Stimulated activated CD8-positive, alpha-beta memory T cell treated with anti-CD3 and anti-CD28 coated beads, Interleukin-15, amount 100 ng/mL, for 24 hours (primary cell): ENCODE results near the gene SRRM4.
"Not testable (repeated sequence)": the region's sequence is repeated elsewhere in the genome, so short reads cannot be mapped to it uniquely, and the experiment has no call there.

ENCODE experiments used
- DNase-seq: peaks from one replicate; pipeline ENCODE4 v3.0.0-alpha.2; 2020; ENCODE audit warnings: low read depth

Gene SRRM4, protein sequence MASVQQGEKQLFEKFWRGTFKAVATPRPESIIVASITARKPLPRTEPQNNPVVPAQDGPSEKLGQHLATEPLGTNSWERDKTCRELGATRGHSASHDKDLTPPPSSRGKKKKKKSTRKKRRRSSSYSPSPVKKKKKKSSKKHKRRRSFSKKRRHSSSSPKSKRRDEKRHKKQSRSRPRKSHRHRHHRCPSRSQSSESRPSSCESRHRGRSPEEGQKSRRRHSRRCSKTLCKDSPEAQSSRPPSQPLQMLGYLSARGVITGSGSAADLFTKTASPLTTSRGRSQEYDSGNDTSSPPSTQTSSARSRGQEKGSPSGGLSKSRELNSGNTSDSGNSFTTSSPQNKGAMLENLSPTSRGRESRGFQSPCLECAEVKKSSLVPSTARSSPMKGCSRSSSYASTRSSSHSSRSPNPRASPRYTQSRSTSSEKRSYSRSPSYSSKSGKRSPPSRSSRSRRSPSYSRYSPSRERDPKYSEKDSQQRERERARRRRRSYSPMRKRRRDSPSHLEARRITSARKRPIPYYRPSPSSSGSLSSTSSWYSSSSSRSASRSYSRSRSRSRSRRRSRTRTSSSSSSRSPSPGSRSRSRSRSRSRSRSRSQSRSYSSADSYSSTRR

DNA sequence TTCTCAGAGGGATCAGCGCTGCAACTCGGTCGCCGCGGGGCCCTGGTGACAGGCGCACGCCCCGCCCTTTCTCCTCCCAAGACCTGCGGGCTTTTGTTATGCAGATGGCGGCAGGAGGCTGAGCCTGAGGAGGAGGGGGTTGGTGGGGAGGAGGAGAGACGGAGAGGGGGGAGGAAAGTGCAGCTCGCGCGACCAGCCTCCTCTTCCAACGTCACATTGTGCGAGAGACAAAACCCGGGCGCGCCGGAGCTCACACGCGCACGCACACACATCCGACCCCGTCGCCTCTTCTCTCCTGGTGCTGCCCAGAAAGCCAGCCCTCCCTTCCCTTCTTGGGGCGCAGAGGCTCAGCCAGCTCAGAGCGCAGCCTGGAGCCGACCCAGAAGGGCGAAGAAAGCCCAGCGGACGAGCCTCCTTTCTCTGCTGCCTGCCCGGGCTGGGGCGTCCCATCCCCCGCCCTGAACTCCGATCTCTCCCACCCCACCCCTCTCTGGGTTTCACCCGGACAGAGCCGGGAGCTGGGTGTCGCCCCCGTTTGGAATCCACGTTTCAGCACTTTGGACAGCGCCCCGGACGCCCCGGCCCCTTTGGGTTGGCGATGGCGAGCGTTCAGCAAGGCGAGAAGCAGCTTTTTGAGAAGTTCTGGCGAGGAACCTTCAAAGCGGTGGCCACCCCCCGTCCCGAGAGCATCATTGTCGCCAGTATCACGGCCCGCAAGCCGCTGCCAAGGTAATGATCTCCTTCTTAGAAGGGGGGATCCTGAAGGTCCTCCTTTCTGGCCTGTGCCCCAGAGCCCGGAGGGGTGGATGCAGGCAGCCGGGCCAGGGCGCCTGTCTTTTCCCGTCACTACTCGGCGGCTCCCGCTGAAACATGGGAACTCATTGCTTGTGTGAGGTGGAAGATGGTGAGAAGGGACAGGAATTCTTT is at the start of gene SRRM4:
SRRM4 (plus strand) TSS at position 257 of the 927 bp plus-strand sequence; CDS start at position 599, 342 bp downstream.
- no peak for DNase-seq

DNA sequence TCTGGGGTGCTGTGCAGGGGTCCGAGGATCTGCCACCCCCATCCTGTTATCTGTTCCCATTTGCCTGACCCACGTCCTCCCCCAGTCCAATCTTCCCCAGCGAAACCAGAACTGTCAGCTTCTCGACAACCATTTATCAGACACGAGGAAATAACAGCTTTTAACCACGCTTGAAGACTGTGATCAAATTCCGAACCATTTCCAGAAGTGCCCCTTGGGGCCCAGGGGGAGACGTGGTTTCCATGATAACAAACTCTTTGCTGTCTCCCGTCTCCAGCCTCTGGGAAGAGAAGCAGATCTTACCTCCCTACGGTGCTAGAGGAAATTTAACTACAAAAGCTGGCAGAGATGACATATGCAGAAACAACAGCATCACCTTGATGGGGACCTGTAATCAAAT is 35.1 kb upstream of the SRRM4 start:
- DNase-seq: no peak

DNA sequence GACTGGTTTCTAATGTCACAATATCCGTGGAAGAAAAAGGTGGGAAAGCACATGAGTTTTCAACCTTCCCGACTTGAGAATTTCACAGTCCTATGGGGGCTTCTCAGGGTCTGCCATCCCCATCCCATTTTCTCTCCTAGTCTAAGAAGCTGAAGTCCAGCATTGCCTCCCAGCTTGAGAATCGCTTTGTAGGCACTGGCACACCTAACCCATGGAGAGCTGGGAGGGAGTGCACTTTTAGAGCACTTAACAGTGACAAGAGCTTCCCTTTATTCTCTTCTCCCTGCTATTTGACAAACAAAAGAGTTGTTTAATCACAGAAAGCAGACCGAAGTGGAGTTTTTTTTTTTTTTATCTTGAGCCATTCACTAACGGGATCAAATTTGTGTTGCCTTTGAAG is 22.8 kb upstream of the SRRM4 start:
- no peak for DNase-seq

DNA sequence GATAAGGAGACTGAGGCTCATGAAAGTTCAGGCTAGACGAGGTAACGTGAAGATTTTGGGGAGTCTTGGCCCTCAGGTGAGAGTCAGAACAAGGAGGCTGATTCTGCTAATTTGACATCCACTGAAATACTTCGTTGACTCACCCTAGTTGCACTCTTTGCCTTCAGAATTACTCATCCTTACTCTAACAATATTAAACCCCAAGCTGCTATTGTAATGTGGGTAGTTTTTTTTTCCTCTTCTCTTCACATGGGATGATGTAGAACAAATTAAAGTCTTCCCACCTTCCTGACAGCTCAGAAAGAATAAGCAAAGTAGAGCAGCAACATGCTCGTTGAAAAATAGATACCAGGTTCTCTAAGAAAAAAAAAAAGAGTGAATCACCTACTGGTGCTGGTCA is 22.0 kb upstream of the SRRM4 start:
- DNase-seq: no peak

DNA sequence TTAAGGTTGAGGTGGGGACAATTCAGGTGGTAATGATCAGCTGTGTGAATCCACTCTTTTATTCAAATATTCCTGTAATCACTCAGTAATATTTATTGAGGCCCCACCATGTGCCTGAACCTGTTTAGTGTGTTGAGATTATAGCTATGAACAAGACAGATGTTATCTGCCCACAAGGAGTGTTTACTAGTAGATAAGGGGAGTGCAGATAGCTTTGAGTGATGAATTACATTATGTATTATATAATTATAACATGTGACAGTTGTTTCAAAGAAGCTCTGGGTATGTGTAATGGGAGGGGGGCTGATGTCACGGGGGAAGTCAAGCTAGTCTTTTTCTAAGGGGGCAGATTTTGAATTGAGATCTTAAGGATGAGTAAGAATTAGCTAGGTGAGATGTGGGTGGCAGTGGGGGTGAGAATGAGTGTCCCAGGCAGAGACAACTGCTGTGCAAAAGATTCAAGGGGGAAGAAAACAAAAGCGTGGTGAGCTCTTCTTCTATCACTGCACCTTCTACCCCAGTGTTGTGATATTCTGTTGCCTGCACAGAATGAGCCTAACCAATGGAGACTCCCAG is 21.3 kb upstream of the SRRM4 start:
- no peak for DNase-seq

DNA sequence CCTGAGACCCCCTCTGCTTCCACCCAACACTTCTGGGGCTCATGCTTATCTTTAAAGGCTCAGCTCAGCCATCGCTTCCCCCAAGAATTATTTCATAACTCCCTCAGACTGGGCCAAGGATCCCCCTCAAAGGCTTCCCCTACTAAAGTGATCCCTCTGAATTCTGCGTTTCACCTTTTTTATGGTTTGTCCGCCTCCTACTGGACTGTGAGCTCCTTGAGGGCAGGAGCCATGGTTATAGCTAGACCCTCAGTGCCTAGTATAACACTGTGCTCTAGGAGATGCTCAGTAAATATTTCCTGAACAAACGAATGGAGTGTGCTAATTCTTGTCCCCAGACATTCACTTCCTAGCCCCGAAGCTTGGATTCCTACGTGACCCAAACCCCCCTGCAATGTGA is 20.5 kb upstream of the SRRM4 start:
- no peak for DNase-seq

DNA sequence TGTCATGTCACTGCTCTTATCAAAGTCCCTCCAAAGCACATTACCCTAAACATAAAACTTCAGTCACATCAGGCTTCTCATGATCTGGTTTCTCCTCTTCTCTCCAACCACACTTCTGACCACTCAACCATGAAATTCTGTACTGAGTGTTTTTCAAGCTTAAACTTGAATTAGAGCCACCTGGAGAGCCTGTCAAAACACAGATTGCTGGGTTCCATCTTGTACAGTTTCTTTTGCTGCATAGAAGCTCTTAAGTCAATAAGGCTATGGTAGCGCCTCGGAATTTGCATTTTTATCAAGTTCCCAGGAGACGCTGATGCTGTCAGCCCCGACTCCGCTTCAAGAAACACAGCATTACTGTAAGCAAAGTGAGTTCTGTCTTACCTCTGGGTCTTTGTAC is 16.4 kb upstream of the SRRM4 start:
- DNase-seq: no peak

DNA sequence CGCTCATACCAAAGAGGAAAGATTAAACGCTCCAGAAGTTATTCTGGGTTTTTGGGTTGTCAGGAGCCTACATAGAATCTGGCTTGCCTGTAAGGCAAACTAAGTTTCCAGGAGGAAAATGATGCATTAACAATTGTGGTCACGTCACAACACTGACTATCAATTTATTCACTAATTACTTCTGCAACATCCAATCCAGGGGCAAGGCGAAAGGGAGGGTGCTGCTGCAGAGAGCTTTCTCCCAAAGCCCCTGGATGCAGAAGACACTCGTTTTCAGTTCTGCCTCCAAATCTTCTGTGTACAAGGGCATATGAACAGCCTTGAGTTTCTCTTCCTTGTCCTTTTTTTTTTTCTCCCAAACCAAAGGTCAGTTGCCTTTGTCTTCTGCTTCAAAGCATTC is 10.5 kb upstream of the SRRM4 start:
- DNase-seq: no peak

DNA sequence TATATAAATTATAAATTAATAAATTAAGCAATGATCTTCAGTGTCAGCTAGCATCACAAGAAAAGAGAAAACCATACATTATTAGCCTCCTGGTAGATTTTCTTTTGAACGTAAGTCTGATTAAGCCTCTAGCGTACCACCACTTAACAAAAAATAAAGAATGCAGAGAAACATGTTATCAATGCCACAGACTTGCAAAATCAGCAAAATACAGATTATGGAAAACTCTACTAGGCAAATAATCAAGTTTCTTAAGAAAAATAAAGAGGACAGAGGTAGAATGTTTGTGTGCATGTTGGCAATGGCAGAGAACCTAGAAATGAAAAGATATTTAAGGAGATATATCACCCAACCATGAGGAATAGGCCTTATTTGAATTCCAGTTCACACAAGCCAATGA is 8.4 kb upstream of the SRRM4 start:
- DNase-seq: no peak

DNA sequence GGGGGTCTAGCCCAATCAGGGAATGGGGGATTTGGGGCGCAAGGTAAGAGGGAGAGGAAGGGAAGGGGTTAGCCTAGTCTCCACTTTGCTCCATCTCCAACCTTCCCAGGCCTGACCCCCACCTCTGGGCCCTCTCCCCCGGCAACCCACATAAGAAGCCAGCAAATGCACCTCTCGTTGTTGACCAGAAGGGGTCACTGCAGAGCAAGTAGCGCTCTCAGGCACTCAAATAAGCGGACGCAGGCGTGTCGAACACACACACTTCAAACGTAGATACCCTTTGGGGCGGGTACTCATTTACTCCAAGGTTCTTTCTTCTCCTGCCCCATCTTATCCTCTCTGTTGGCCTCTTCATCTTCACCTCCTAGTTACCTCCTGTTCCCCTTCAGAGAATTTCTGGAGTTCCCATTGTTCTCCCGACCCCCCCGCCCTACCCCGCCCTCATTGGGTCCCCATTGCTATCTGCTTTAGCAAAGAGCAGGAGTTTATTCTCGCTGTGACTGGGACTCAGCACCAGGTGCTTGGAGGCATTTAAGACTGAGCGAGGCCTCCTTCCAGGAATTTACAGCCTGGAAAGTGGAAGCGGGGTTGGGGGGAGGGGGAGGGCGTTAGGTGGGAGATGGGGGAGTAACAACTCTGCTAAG is 1.5 kb upstream of the SRRM4 start:
- no peak for DNase-seq

DNA sequence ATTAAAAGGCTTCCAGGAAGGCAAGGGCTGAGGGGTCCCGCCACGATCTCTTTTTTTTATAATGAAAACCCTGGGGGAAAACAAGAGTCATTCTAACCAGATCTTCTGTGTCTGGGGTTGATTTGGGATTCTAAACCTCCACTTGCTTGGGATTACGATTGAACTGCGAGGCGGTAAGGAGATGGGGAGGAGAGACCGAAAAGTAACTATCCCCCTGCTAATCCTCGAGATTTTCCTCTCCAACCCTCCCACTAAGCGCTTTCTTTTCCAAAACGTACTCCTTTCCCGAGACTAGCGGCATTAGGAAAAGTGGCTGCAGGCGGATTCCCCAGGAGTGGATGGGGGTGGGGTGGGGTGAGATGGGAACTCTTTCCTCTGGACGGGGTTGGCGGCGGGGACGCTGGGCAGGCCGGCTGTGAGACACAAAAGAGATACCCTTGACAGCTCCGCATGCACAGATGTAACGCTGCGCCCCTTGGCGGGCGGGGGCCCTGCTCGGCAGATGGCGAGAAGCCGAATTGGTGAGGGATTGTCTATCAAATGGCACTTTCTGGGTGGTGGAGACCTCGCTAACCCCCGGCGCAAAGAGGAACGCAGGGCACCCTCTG is 830 bp upstream of the SRRM4 start:
- DNase-seq: no peak

DNA sequence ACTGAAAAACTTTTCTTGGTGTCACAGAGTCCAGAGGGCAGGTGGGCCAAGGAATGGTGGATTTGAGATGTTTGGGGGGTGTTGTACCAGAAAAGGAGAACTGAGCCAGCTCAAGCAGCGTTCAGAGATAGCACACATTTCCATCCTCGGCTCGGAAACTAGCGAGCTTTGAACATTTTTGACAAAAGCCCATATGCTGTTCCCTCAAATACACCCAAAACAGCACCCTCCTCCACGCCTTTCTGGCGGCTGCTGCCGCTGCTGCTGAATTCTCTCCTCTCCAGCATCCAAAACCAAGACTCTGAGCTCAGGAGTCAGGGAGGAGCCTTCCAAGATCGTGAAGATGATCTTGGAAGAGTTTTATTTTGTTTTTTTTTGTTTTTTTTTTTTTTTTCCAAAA is 961 bp downstream of the SRRM4 start:
- DNase-seq: no peak

DNA sequence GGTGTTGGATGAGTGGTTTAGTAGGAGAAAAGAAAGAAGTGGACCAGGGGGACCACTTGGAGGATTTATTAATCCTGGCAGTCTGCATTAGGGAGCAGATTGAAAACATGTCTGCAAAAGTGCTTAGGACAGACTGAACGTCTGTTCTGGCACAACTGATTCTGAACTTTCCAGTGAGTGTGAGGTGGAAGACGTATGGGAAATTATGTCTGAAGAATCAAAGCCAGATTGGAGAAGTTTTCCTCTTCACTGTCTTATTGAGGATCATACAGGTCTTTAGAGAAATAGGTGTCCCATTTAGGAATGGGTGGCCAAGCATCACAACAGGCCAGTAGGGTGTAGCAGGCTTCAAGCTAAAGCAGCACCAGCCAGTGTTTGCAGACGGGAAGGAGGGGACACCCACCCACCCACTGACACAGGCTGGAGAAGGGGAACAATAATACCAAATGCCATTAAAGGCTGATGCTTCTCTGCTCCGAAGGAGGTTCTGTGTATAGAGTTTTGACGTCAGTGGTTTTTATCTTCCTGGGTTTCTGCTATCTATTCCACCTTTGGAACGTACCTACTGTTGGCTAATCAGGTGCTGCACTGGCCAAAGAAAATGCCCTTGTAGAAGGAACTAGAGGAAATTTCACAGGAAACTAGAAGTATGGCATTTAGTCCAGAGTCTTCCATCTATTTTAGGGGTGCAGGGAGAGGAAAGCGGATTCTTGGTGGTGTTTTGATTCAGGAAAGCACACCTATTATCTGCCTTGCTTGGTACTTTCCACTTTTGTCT is 1.8 kb downstream of the SRRM4 start:
- DNase-seq: no peak

DNA sequence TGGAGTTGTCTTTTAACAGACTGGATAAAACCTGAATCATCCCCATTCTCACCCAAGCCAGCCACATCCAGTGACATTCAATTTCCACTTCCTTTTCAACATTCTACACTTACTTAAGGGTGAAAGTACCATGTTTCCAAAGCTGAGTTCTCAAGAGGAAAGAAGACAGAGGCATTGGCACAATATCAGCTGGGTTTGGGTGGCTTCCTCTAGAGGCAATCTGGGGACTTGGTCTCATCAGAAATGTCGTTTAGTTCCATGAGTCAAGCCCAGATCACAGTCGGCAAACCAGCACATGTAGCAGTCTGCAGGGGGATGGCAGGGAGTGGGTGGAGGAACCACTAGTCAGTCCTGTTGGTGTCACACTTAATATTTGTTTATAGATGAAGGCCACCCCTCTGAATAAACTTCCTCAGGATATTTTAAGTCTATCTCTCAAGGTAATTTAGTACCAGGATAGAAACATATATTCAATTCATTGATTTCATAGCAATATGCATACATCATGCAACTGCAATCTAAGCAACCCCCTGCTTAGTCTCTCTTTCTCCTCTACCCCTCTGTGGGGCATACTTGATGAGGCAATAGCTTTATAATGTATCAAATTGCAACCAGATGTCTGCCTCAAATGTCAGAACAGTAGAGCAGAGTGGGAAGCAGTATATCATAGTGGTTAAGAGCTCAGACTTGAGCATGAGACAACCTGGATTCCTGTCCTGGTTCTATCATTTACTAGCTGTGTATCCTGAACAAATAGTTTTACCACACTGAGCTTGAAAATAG is 3.0 kb downstream of the SRRM4 start:
- no peak for DNase-seq

DNA sequence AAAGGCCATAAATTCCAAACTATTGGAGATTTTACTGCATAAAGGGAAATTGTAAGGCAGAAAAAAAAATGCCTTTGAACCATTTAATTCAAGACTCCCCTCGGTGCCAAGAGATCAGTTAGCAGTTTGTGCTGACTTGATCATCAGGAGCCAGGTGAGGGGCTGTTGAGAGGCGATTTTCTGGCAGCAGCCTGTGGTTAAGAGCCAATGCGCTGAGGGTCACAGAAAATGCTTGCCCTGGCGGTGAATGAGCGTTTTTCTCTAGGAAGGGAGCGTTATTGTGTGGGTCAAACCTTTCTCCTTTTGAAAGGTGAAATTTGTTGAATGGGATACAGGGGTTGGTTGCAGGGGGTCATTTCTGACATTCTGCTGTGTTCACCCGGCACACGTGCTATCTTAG is 4.7 kb downstream of the SRRM4 start:
- DNase-seq: no peak

DNA sequence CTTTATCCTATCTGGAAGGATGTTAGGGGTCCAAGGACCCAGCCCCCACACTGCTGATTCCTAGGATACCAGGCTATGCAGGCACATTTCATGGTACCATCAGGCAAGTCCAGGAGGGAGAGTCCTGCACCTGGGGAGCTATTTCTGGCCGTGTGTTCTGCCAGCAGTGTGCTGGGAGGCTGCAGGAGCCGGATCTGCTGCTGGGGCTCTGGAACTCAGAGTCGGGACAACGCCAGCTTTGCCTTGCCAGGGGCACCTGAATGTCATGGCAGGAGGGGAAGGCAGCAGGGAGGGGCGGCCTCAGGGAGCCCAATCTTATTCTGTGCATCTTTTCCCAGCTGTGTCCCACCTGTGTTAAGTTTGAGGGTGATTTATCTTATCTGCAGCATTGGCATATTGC is 17.8 kb downstream of the SRRM4 start:
- DNase-seq: no peak

DNA sequence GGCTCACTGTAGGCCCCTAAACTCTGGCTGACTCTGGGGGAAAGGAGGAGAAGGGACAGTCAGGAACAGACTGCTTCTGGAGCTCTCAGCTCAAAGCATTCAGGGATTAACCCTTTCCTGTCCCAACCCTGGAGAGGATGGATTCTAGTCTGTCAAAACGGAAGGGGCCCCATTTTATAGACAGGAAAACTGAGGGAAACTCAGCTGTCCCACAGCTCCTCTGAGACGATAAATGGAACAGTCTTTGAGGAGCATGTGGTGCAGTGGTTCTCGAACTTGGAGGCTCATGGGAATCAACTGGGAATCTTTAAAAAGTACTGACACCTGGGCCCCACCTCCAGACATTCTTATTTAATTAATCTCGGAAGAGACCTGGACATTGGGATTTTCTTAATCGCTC is 23.7 kb downstream of the SRRM4 start:
- no peak for DNase-seq

DNA sequence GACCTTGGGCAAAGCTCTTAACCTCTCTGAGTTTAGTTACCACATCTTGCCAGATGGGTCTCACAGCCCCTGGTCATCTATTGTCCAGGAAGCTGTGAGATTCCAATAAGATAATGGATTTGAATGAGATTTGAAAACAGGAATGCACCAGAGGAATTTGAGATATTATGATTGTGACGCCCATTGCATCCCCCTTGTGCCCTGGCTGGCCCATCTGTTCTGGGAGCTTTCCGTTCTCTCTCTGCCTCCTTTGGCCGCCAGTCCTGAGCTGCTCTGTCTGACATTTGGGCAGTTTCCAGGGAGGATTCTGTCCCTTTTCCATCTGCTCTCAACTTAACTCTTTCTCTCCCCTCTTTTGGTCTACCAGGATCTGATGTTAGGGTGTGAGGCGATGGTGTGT is 24.6 kb downstream of the SRRM4 start:
- DNase-seq: no peak

DNA sequence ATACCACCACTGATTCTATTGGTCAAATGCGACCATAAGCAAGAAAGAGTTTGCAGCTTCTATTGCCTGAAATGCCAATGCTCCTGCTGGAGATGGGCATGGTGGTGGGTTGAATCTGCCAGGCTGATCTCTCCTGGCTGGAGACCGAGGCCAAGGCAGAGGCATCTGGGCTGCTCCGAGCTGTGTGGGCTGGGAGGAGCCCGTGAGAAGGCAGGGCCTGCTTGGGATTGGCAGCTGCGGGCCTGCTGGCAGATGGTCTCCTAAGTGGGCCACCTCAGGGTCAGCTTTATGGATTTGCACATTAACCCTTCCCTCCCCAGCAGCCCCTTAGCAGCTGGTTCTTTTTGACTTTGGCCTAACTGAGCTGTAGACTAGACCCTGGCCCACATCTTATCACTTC is 25.4 kb downstream of the SRRM4 start:
- no peak for DNase-seq

DNA sequence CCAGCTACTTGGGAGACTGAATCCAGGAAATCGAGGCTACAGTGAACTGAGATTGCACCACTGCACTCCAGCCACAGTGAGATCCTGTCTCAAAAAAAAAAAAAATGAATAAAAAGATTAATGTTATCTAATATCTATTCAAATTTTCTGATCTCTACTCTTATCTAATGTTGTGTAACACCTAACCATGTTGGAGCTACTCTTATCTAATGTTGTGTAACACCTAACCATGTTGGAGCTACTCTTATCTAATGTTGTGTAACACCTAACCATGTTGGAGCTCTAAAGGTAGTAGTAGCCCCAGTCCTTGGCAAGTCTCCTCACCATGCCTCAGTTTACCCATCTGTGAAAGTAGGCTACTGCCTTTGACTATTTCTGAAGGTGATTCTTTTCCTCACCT is 26.9 kb downstream of the SRRM4 start:
- not testable (repeated sequence) for DNase-seq
